Effector memory CD8-positive, alpha-beta T cell (primary cell): Measurements from ENCODE around the gene BCDIN3D.

Source experiments
- ATAC-seq: fragments of 150-1000 bp; cut with Tn5 transposase; replicated peaks from 2 replicates; pipeline ENCODE4 v1.10.0; 2021; ENCODE audit warnings: mild to moderate bottlenecking, moderate library complexity
- DNase-seq, 3 experiments: peaks; one replicate each; pipeline ENCODE4 v3.0.0; 2021
- H3K27ac Mint-ChIP-seq, 2 donors: one replicate each; pipeline ENCODE4 v1.8.0; 2022; ENCODE audit warnings: mild to moderate bottlenecking in 2 of 2, mixed read lengths in 2 of 2, moderate library complexity in 2 of 2
- H3K27me3 Mint-ChIP-seq, 2 donors: one replicate each; pipeline ENCODE4 v1.8.0; 2022; ENCODE audit warnings: mixed read lengths in 2 of 2
- H3K36me3 Mint-ChIP-seq: one replicate; pipeline ENCODE4 v1.8.0; 2022; ENCODE audit warnings: mild to moderate bottlenecking, moderate library complexity, mixed read lengths; ENCODE audit not compliant: insufficient read depth
- H3K4me1 Mint-ChIP-seq, 2 donors: one replicate each; pipeline ENCODE4 v1.8.0; 2022; ENCODE audit warnings: low read depth in 2 of 2, mixed read lengths in 2 of 2
- H3K4me3 Mint-ChIP-seq, 2 donors: one replicate each; pipeline ENCODE4 v1.8.0; 2022; ENCODE audit warnings: mild to moderate bottlenecking in 2 of 2, mixed read lengths in 2 of 2, moderate library complexity in 2 of 2
- H3K9me3 Mint-ChIP-seq, 2 donors: one replicate each; pipeline ENCODE4 v1.8.0; 2022; ENCODE audit warnings: mixed read lengths in 2 of 2

Gene BCDIN3D

DNA sequence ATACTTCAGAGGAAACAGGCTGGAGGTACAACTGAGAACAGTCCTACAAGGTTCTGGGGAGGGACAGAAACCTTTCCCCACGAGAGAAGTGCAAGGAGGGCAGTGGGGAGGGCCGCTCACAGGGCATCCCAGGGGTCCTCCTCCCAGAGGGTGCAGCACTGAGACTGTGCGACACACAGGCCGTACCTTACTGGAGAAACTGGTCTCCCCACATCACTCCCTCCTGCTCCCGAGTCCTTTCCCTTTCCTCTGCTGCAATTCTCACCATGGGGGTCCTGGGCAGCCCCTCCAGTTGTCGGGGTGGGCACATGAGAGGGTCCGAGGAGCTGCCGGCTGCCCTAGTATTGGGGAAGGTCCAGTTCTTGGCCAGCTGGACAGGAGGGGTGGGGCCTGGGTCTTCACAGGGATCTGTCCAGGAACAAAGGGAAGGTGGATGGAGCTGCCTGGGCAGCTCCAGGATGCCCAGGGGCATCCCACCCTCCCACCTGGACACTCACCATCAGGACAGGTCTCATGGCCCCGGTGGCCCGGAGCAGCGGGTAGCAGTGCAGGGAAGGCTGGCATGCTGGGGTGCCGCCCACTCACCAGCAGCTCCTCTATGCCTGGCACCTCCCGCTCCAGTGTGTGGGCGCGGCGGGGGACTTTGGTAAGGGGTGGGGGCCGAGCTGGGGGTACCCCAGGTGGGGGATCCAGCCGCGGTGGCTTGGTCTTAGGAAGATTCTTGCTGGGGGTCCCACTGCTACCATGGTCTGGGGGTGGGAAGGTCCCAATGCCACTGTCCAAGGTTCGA is 50.5 kb downstream of the BCDIN3D start:
- Mint-ChIP-seq H3K9me3 (peaks cover 0 to 2% of the 10 kb centered on the region in 2 donors), H3K27me3 (no peaks in the 10 kb centered on the region), H3K36me3 (peaks cover 6% of the 10 kb centered on the region), H3K4me1 (no peaks in the 10 kb centered on the region), H3K27ac (no peak overlapping the region), H3K4me3 (no peak overlapping the region)
- DNase-seq (no peak), ATAC-seq (no peak)

GRCh38 chr12:49791700-49792099 is 51.2 kb downstream of the BCDIN3D start:
- Mint-ChIP-seq H3K9me3 (peaks cover 0 to 2% of the 10 kb centered on the region in 2 donors), H3K27me3 (no peaks in the 10 kb centered on the region), H3K27ac (no peak overlapping the region), H3K4me1 (no peaks in the 10 kb centered on the region), H3K36me3 (peaks cover 9% of the 10 kb centered on the region), H3K4me3 (no peak overlapping the region)
- DNase-seq (no peak), ATAC-seq (no peak)

GRCh38 chr12:49790741-49791555 is 52.0 kb downstream of the BCDIN3D start:
- Mint-ChIP-seq H3K36me3 (peaks cover 8% of the 10 kb centered on the region), H3K27ac (no peak overlapping the region), H3K4me1 (no peaks in the 10 kb centered on the region)

DNA sequence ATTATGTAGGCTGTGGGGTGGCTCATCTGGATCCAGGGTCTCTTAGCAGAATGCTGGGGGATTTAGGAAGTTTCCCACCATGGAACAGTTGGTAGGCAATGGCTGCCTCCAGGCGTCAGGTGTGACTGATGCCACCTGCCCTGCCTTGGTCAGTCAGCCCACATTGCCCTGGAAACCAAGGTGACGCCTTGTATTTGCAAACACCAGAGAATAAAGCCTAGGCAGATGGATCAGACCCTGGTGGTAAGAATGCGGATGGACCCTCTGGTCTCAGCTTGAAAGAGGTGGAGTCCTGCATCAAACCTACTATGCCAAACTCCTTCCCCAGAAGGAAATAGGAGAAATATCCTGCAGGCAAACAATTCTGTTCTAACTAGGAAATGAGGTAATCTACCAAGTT is 52.9 kb downstream of the BCDIN3D start:
- Mint-ChIP-seq H3K4me1 (no peaks in the 10 kb centered on the region), H3K27me3 (no peaks in the 10 kb centered on the region), H3K9me3 (peaks cover 0 to 2% of the 10 kb centered on the region in 2 donors), H3K4me3 (no peak overlapping the region), H3K36me3 (peaks cover 2% of the 10 kb centered on the region), H3K27ac (no peak overlapping the region)
- ATAC-seq (no peak), DNase-seq (no peak)

More at GRCh38 chr12:49790741-49791555, 52.0 kb downstream of the BCDIN3D start:
- DNase-seq (no peak), ATAC-seq (no peak)
- H3K4me3 Mint-ChIP-seq, result no peak overlapping the region
- H3K9me3 Mint-ChIP-seq, result peaks cover 0 to 2% of the 10 kb centered on the region in 2 donors
- no peaks in the 10 kb centered on the region for H3K27me3 Mint-ChIP-seq

DNA sequence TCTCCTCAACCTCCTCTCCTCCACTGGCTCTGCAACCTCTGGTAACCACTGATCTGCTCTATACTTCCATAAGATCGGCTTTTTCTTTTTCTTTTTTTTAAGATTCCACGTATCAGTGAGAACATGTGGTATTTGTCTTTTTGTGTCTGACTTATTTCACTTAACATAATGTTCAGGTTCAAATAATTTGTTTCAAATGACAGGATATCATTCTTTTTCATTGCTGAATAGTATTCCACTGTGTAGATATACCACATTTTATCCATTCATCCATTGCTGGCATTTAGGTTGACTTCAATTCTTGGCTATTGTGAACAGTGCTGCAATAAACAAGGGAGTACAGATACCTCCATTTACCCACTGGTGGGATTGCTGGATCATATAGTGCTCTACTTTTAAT is 55.2 kb downstream of the BCDIN3D start:
- peaks cover 13 to 14% of the 10 kb centered on the region in 2 donors for H3K27me3 Mint-ChIP-seq
- DNase-seq, result no peak
- peaks cover 0 to 2% of the 10 kb centered on the region in 2 donors for H3K9me3 Mint-ChIP-seq
- ATAC-seq, result no peak
- no peak overlapping the region for H3K4me3 Mint-ChIP-seq
- H3K4me1 Mint-ChIP-seq, result no peaks in the 10 kb centered on the region
- H3K36me3 Mint-ChIP-seq, result peaks cover 2% of the 10 kb centered on the region
- no peak overlapping the region for H3K27ac Mint-ChIP-seq
